Ovary (tissue), 9 donors: Measurements from ENCODE around the gene NAPB. TPM values are rescaled to one million over a fixed set of nuclear protein-coding genes. Genes with fewer than 3 reads are reported as not detected.

ENCODE experiments used
- DNase-seq, 5 donors: peaks; one replicate each; pipeline ENCODE4 v3.0.0-alpha.2; 2019 to 2020
- H3K27ac ChIP-seq, 2 donors: fragments of 200-600 bp; one replicate each; pipeline versions ENCODE4 v1.5.1 to v1.8.0; 2019 to 2022
- H3K27me3 ChIP-seq: fragments of 200-600 bp; one replicate; pipeline ENCODE4 v1.8.0; 2022
- H3K36me3 ChIP-seq: fragments of 200-600 bp; sonication (generic); one replicate; pipeline ENCODE4 v1.5.1; 2019
- H3K4me1 ChIP-seq: one replicate; pipeline ENCODE4 v1.8.1; 2013; ENCODE audit warnings: mild to moderate bottlenecking, moderate library complexity; ENCODE audit not compliant: insufficient read depth
- H3K4me3 ChIP-seq: fragments of 200-600 bp; sonication (generic); one replicate; pipeline ENCODE4 v1.5.1; 2017
- H3K9me3 ChIP-seq, 2 donors: fragments of 200-600 bp in 1 of 2; sonication (generic) in 1 of 2; one replicate each; pipeline versions ENCODE4 v1.5.1 to v1.8.1; 2013 to 2019; ENCODE audit warnings: mild to moderate bottlenecking in 1 of 2, moderate library complexity in 1 of 2
- CTCF ChIP-seq, 3 donors: fragments of 450-650 bp in 2 of 3; fragments of 200-600 bp in 1 of 3; IDR thresholded peaks; one replicate each; pipeline versions ENCODE4 v1.5.1 to v1.8.0; 2016 to 2022; ENCODE audit warnings: antibody characterized with exemption in 3 of 3, mild to moderate bottlenecking in 1 of 3
- EP300 ChIP-seq: sonication (generic); formaldehyde crosslinking; IDR thresholded peaks from one replicate; pipeline ENCODE4 v1.6.1; 2017; ENCODE audit warnings: antibody characterized with exemption
- POLR2A ChIP-seq: fragments of 450-650 bp; IDR thresholded peaks from one replicate; pipeline ENCODE4 v1.6.1; 2017; ENCODE audit warnings: antibody characterized with exemption, mild to moderate bottlenecking, moderate library complexity
- WGBS, 3 donors: extraction: QIAGEN DNeasy Blood & Tissue Kit in 1 of 3; methylation state at CpG; one replicate each; pipeline versions ENCODE4 v1.1.5 to v1.1.7; 2013 to 2017; 5-methylcytosine and 5-hydroxymethylcytosine counted together
- intact Hi-C, 4 donors: fragments of 100-400 bp; cut with DNase I; formaldehyde crosslinking; loops; one replicate each; pipeline versions ENCODE4 v1.11.0 to v1.15.1; 2022 to 2023
- polyA plus RNA-seq, 2 donors: library from polyadenylated mRNA; stranded (reverse); fragments of 200-250 nt in 1 of 2; fragments of 350-450 nt in 1 of 2; fragmentation: Illumina TruSeq in 1 of 2; extraction: RNeasy Lipid Tissue Mini Kit (QIAGEN cat#74804) in 1 of 2; gene quantifications; one replicate each; pipeline ENCODE4 v1.2.3, GENCODE V29; 2013 to 2014
- total RNA-seq, 7 donors: library from RNA; depleted of rRNA in 2 of 7; stranded (reverse); fragments of >200 nt in 2 of 7; fragmentation: NEBNext Ultra II Directional in 3 of 7; extraction: Animal tissue kit (Norgen Biotek cat#: 25700) in 3 of 7; gene quantifications; one replicate each; pipeline versions ENCODE4 v1.1.0 to v1.2.4, GENCODE V29; 2016 to 2023
- donor health status: DM: no; HTN: no; CAD: no; lungs with moderate emphysema.
- donor health status: DM: no; HTN: no; CAD: no.
- donor health status: Bipolar disorder and iron deficiency.
- donor health status: DM: yes; HTN: yes; CAD: no.
- donor health status: DM: no; HTN: no; CAD: no.
- donor health status: DM: yes; HTN: yes; CAD: no.

NAPB gene
- total and polyA plus RNA-seq, 9 donors, result 9.3 to 17.9 (median 12.9) TPM

- H3K4me1 ChIP-seq, result peaks cover 3% of the 10 kb centered on the region
- H3K36me3 ChIP-seq, result no peaks in the 10 kb centered on the region
- no peaks in the 10 kb centered on the region for H3K27me3 ChIP-seq
- intact Hi-C loops, result loop anchor here in 3 of 4 donors (10.0 kb wide), 5 partner anchors 103 to 653 kb away; partner anchors contain the start of genes CST9 (in 2 of the 3) and THBD (in 1 of the 3)
- no peak overlapping the region for H3K27ac ChIP-seq
- no peak for DNase-seq
- WGBS, 3 donors, result 94 to 97% (median 96%) methylated on average over 6 of the region's 6 CpGs
- no peaks in the 10 kb centered on the region for H3K9me3 ChIP-seq
- no peak overlapping the region for H3K4me3 ChIP-seq
- TF ChIP-seq POLR2A, result no peak
- no peak for TF ChIP-seq EP300
- TF ChIP-seq CTCF (IDR thresholded peaks at IDR 0.05), result no peak
Measured at GRCh38 chr20:23347791-23348190, 73.5 kb downstream of the NAPB start.

- TF ChIP-seq EP300 (no peak), CTCF (IDR thresholded peaks at IDR 0.05) (no peak), POLR2A (no peak)
- intact Hi-C loops, result loop anchor here in 3 of 4 donors (10.0 kb wide), 5 partner anchors 101 to 651 kb away; partner anchors contain the start of genes CST9 (in 2 of the 3) and THBD (in 1 of the 3)
- no peaks in the 10 kb centered on the region for H3K27me3 ChIP-seq
Measured at GRCh38 chr20:23346002-23346401, 75.3 kb downstream of the NAPB start.

GRCh38 chr20:23344336-23344735, 77.0 kb downstream of the NAPB start:
- intact Hi-C loops, result loop anchor here (5.0 to 10.0 kb wide), 6 partner anchors 100 to 652 kb away; partner anchors contain the start of genes CST9 (in 2 of the 4) and THBD (in 1 of the 4)
- WGBS, 3 donors, result 59 to 68% (median 67%) methylated on average over 5 of the region's 5 CpGs
- no peaks in the 10 kb centered on the region for H3K36me3 ChIP-seq

More at GRCh38 chr20:23346002-23346401, 75.3 kb downstream of the NAPB start:
- H3K9me3 ChIP-seq, result no peaks in the 10 kb centered on the region
- H3K36me3 ChIP-seq, result no peaks in the 10 kb centered on the region
- H3K27ac ChIP-seq, result no peak overlapping the region
- WGBS, 3 donors, result 86 to 88% (median 87%) methylated on average over 4 of the region's 4 CpGs
- H3K4me1 ChIP-seq, result no peaks in the 10 kb centered on the region
- no peak overlapping the region for H3K4me3 ChIP-seq
- no peak for DNase-seq

GRCh38 chr20:23343590-23343989, 77.7 kb downstream of the NAPB start:
- intact Hi-C loops, result loop anchor here (5.0 to 10.0 kb wide), 6 partner anchors 99 to 651 kb away; partner anchors contain the start of genes CST9 (in 2 of the 4) and THBD (in 1 of the 4)
- DNase-seq, result no peak
- H3K4me1 ChIP-seq, result no peaks in the 10 kb centered on the region
- H3K4me3 ChIP-seq, result no peak overlapping the region
- no peaks in the 10 kb centered on the region for H3K36me3 ChIP-seq
- H3K27me3 ChIP-seq, result no peaks in the 10 kb centered on the region
- no peak overlapping the region for H3K27ac ChIP-seq
- H3K9me3 ChIP-seq, result no peaks in the 10 kb centered on the region
- WGBS, 3 donors, result 96 to 100% (median 97%) methylated on average over 1 of the region's 1 CpG
- TF ChIP-seq POLR2A (no peak), EP300 (no peak), CTCF (IDR thresholded peaks at IDR 0.05) (no peak)

More at GRCh38 chr20:23344336-23344735, 77.0 kb downstream of the NAPB start:
- H3K27me3 ChIP-seq, result no peaks in the 10 kb centered on the region
- no peak overlapping the region for H3K4me3 ChIP-seq
- H3K4me1 ChIP-seq, result no peaks in the 10 kb centered on the region
- TF ChIP-seq POLR2A (no peak), EP300 (no peak), CTCF (IDR thresholded peaks at IDR 0.05) (no peak)
- no peak for DNase-seq
- no peak overlapping the region for H3K27ac ChIP-seq
- no peaks in the 10 kb centered on the region for H3K9me3 ChIP-seq
